ENCODE results near the gene OR2H2.

- no peak for TF ChIP-seq CTCF (conservative IDR thresholded peaks at IDR 0.05; ENCODE audit: low read depth in 2 of 2)
- no peak for TF ChIP-seq EZH2 (IDR thresholded peaks at IDR 0.05; ENCODE audit: low read depth, unreplicated experiment)
- TF ChIP-seq, protein P1, sequence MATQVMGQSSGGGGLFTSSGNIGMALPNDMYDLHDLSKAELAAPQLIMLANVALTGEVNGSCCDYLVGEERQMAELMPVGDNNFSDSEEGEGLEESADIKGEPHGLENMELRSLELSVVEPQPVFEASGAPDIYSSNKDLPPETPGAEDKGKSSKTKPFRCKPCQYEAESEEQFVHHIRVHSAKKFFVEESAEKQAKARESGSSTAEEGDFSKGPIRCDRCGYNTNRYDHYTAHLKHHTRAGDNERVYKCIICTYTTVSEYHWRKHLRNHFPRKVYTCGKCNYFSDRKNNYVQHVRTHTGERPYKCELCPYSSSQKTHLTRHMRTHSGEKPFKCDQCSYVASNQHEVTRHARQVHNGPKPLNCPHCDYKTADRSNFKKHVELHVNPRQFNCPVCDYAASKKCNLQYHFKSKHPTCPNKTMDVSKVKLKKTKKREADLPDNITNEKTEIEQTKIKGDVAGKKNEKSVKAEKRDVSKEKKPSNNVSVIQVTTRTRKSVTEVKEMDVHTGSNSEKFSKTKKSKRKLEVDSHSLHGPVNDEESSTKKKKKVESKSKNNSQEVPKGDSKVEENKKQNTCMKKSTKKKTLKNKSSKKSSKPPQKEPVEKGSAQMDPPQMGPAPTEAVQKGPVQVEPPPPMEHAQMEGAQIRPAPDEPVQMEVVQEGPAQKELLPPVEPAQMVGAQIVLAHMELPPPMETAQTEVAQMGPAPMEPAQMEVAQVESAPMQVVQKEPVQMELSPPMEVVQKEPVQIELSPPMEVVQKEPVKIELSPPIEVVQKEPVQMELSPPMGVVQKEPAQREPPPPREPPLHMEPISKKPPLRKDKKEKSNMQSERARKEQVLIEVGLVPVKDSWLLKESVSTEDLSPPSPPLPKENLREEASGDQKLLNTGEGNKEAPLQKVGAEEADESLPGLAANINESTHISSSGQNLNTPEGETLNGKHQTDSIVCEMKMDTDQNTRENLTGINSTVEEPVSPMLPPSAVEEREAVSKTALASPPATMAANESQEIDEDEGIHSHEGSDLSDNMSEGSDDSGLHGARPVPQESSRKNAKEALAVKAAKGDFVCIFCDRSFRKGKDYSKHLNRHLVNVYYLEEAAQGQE (IDR thresholded peaks at IDR 0.05; ENCODE audit: unreplicated experiment) = no peak
- TF ChIP-seq EZH2phosphoT487 (IDR thresholded peaks at IDR 0.05; ENCODE audit: unreplicated experiment) = no peak
- no peak for TF ChIP-seq POLR2AphosphoS5 (IDR thresholded peaks at IDR 0.05; ENCODE audit: low read depth)
Observed at GRCh38 chr6:29567991-29568390, 16.9 kb upstream of the OR2H2 start.

All from GM23338 (cell line).